Measurements from ENCODE around the gene NEK1. TPM values are rescaled to one million over a fixed set of nuclear protein-coding genes. Genes with fewer than 3 reads are reported as not detected.
"Not testable (repeated sequence)": the region's sequence is repeated elsewhere in the genome, so short reads cannot be mapped to it uniquely, and the experiment has no call there.

Gene NEK1
- total RNA-seq, 1 experiment from 2014 or later = 3.8 TPM

- not testable (repeated sequence) for DNase-seq (ENCODE audit: low read depth)
Observed at GRCh38 chr4:169499907-169500306, 112.5 kb downstream of the NEK1 start.

GRCh38 chr4:169494234-169494633, 118.1 kb downstream of the NEK1 start:
- DNase-seq (ENCODE audit: low read depth) = not testable (repeated sequence)

DNA sequence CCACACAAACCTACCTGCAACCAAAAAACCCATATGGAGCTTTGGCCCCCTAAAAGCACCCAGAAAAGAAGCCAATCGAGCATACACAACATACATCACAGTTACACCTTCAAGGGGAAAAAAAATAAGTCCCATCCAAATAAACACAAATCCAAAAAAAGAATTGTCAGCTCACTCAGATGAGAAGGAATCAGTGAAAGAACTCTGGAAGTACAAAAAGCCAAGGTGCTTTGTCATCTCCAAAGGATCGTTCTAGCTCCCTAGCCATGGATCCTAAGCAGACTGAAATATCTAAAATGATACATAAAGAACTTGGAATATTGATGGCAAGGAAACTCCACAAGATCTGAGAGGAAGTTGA, 119.2 kb downstream of the NEK1 start:
- no peak for DNase-seq (ENCODE audit: low read depth)

GRCh38 chr4:169492436-169493163, 119.8 kb downstream of the NEK1 start:
- DNase-seq (ENCODE audit: low read depth) = peak; percentile 5

- DNase-seq (ENCODE audit: low read depth) = no peak
Observed at GRCh38 chr4:169491211-169491610, 121.2 kb downstream of the NEK1 start.

GRCh38 chr4:169489306-169489705, 123.1 kb downstream of the NEK1 start:
- DNase-seq (ENCODE audit: low read depth) = no peak

DNA sequence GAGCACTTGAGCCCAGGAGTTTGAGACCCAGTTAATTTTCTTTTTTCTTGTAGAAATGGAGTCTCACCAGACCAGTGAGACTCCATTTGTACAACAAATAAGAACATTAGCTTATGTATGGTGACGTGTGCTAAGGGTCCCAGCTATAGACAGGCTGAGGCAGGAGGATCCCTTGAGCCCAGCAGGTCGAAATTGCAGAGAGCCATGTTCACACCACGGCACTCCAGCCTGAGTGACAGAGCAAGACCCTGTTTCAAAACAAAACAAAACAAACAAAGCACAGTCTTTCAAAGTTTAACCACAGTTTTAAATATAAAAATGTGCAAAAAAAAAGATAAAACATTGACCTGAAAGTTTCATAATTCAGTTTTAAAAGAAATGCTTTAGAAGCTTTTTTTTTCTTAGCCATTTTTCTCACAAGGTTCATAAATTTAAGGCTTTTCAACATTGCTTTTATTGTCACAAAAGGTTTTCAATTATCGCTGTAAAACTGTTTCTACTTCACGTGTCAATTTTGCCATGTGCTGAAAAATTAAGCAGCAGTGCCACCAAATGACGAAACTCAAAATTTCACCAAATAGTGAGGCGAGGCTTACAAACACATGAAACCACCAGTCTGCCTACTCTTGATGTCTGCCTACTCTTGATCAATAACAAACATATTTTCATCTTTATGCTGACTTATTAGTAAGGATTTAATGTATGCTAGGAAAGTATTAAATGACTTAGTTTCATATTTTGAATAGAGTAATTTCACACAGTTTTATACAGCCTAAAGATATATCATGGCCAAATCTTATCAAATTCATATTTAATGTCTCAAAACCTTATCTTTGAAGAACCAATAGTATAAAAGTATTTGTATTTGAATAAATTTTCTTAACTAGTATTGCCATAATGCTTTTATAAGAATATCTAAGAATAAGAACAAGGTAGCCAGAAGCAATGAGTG, 126.3 kb downstream of the NEK1 start:
- peak; percentile 22 for DNase-seq (ENCODE audit: low read depth)

DNA sequence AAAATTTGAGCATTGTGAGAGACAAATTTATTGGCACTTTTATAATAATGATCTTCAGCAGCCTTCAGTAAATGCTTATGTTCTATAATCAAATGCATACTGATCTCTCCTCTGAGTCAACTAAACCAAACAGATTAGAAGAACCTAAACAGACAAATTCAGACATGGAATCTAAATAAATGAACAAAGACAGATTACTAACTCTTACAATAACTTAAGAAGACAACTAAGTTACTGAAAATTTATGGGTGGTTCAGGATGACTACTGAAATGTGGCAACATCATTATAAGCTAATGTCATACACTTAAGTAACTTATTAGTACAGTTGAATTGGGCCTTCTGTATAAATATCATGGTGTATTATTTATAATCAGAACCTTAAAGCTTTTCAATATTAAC, 127.3 kb downstream of the NEK1 start:
- no peak for DNase-seq (ENCODE audit: low read depth)

DNA sequence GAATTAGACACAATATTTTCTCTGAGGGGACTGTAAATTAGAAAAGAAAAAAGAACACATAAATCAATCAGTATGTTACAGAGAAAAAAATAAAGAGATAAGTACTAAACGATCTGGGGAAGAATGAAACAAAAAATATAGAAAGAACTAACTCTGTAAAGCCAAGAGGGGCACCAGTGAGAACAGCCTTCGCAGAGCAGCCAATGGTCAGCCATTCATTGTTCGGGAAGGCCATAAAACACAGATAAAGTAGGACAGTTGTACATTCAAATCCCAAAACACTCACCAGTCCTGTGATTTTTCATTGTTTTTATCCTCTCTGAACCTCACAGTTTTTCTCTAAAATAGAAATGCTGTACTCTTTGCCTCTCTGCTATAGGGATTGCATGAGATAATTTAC, 127.9 kb downstream of the NEK1 start:
- no peak for DNase-seq (ENCODE audit: low read depth)

DNA sequence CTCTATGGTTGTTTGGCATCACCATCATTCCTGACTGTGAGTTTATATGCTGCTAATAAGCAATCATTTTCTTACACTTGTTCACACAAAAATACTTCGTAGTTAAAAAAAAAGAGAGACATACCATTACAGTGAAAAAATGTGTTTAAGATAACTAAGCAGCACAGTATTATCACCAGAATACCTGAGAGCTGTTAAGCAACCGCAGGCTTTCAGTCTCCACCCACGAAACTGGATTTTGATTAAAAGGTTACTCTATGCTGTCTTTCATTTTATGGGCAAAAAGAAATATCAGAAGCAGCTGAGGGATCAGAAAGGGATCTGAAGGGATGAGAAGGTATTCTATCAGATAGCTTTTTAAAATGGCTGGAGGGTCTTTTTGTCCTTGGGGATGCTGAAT, 148.3 kb downstream of the NEK1 start:
- DNase-seq (ENCODE audit: low read depth) = no peak

DNA sequence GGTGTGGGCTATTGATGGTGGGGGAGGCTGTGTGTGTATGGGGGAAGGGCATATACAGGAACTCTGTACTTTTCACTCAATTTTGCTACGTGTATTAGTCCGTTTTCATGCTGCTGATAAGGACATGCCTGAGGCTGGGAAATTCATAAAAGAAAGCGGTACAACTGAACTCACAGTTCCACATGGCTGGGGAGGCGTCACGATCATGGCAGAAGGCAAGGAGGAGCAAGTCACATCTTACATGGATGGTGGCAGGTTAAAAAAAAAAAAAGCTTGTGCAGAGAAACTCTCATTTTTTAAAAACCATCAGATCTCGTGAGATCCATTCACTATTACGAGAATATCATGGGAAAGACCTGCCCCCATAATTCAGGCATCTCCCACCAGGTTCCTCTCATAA, 152.3 kb downstream of the NEK1 start:
- DNase-seq (ENCODE audit: low read depth) = no peak

DNA sequence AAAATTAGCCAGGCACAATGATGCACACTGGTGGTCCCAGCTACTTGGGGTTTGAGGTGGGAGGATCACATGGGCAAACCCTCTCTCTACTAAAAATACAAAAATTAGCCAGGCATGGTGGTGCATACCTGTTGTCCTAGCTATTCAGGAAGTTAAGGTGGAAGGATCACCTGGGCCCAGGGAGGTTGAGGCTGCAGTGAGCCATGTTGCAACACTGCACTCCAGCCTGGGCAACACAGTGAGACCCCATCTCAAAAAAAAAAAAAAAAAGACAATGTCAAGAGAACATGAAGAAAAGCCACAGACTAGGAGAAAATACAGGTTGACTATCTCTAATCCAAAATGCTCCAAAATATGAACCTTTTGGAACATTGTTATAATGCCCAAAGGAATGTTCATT, 153.8 kb downstream of the NEK1 start:
- no peak for DNase-seq (ENCODE audit: low read depth)

DNA sequence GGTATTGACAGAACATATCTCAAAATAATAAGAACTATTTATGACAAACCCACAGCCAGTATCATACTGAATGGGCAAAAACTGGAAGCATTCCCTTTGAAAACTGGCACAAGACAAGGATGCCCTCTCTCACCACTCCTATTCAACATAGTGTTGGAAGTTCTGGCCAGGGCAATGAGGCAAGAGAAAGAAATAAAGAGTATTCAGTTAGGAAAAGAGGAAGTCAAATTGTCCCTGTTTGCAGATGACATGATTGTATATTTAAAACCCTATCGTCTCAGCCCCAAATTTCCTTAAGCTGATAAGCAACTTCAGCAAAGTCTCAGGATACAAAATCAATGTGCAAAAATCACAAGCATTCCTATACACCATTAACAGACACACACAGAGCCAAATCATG, 159.7 kb downstream of the NEK1 start:
- DNase-seq (ENCODE audit: low read depth) = not testable (repeated sequence)

GRCh38 chr4:169448935-169449334, 163.4 kb downstream of the NEK1 start:
- not testable (repeated sequence) for DNase-seq (ENCODE audit: low read depth)

GRCh38 chr4:169446824-169447223, 165.6 kb downstream of the NEK1 start:
- no peak for DNase-seq (ENCODE audit: low read depth)

- no peak for DNase-seq (ENCODE audit: low read depth)
Observed at GRCh38 chr4:169443748-169444147, 168.6 kb downstream of the NEK1 start.

DNA sequence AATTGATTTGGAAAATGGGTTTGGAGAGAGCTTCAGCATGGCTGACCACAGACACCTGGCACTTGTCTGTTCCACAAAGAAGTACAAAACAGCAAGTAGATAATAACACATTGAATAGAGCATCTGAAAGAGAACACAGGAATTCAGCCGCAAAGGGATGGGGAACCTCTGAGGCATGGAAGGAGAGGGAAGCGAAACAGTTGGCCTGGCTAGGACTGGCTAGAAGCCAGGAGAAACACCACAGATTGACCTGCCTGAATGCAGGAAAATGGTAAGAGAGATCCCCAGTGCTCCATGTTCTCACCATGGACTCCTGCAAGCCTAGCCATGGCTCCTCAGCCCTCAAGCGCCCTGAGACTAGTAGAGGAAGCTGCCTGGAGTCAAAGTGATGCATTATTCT, 171.9 kb downstream of the NEK1 start:
- no peak for DNase-seq (ENCODE audit: low read depth)

- no peak for DNase-seq (ENCODE audit: low read depth)
Observed at GRCh38 chr4:169439244-169439643, 173.1 kb downstream of the NEK1 start.

GRCh38 chr4:169438057-169438480, 174.3 kb downstream of the NEK1 start:
- DNase-seq (ENCODE audit: low read depth) = no peak

DNA sequence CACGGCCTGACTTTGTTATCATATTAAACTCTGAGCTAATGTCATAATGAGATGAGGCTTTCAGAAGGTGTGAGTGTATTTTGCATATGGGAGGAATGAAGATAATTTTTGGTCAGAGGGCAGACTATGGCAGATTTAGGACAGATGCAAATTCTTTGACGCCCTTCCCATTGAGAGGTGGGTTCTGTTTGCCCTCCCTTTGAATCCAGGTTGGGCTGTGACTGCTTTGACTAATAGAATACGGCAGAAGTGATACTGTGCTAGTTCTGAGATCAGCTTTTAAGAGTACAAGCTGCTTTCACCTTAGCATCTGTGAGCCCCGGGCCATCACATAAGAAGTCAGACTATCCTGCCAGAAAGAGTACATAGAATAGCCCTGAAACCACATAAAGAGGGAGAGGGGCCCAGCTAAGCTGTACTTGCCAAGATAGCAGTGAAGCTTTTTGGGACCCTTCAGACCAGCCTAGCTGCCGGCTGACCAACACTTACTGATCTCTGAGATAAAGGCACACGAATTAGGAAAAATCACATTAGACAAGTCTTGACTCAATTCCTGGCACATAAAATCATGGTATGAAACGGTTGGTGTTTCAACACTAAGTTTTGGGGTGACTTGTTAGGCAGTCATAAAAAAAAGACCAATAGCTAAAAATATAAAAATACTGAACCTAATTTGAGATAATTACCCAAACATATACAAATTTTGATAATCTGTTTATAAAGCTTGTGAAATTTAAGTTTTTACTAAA, 174.9 kb downstream of the NEK1 start:
- DNase-seq (ENCODE audit: low read depth) = no peak

- no peak for DNase-seq (ENCODE audit: low read depth)
Observed at GRCh38 chr4:169436734-169437133, 175.6 kb downstream of the NEK1 start.

- DNase-seq (ENCODE audit: low read depth) = no peak
Observed at GRCh38 chr4:169428376-169428775, 184.0 kb downstream of the NEK1 start.
